ENCODE measurements around the gene LMNA. TPM values are rescaled to one million over a fixed set of nuclear protein-coding genes. Genes with fewer than 3 reads are reported as not detected.
"Not testable (repeated sequence)": the region's sequence is repeated elsewhere in the genome, so short reads cannot be mapped to it uniquely, and the experiment has no call there.

The LMNA gene
- total RNA-seq, 4 donors from 2014 or later: 143 to 244 (median 220) TPM

DNA sequence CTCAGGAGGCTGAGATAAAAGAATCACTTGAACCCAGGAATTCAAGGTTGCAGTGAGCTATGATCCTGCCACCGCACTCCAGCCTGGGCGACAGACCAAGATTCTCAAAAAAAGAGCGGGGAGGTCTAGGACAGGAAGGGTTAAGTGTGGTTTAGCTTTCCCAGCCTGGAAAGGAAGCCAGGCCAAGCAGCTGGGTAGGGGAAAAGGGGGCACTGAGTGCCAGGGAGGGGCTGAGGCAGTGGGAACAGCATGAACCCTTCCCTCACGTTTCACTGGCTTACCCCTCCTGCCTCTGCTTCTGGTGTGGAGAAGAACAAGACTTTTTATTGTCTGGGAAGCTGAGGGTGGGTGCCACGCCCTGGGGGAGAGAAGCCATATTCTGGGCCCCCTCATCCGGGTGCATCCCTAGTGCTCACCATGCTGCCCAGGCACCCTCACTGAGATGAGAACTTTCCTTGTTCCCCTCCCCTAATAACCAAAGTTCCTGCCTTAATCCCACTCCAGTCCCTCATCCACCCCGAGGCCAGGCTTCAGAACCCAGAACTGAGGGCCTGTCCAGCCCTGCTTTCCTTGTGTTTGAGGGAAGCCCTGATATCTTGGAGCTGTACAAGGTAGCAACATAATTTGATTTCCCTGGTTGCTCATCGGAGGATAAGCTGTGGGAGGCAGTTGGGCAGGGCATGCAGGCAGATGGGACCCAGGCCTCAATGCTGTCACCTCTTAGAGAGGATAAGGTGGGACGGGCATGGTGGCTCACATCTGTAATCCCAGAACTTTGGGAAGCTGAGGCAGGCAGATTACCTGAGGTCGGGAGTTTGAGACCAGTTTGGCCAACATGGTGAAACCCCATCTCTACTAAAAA is 2.0 kb upstream of the LMNA start:
- Histone ChIP-seq H3K27ac (peak overlapping the region; percentile 98 to 99 (median 98)), H3K36me3 (no peaks in the 10 kb centered on the region), H3K9me3 (no peaks in the 10 kb centered on the region), H3K27me3 (no peaks in the 10 kb centered on the region), H3K4me1 (peaks cover 55 to 59% of the 10 kb centered on the region in 2 donors), H3K4me3 (no peak overlapping the region)
- DNase-seq (no peak), ATAC-seq (no peak)
- intact Hi-C loops (cut with DNase I; ENCODE audit: low total_unique reads): no loop called here
- in situ Hi-C loops (cut with MboI; ENCODE audit: low sequenced_read_pairs in 4 of 4): loop anchor here in 1 of 4 donors (25.0 kb wide), 1 partner anchor 375 kb away; no protein-coding TSS in a partner anchor
- TF ChIP-seq, protein P1, sequence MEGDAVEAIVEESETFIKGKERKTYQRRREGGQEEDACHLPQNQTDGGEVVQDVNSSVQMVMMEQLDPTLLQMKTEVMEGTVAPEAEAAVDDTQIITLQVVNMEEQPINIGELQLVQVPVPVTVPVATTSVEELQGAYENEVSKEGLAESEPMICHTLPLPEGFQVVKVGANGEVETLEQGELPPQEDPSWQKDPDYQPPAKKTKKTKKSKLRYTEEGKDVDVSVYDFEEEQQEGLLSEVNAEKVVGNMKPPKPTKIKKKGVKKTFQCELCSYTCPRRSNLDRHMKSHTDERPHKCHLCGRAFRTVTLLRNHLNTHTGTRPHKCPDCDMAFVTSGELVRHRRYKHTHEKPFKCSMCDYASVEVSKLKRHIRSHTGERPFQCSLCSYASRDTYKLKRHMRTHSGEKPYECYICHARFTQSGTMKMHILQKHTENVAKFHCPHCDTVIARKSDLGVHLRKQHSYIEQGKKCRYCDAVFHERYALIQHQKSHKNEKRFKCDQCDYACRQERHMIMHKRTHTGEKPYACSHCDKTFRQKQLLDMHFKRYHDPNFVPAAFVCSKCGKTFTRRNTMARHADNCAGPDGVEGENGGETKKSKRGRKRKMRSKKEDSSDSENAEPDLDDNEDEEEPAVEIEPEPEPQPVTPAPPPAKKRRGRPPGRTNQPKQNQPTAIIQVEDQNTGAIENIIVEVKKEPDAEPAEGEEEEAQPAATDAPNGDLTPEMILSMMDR (IDR thresholded peaks at IDR 0.05 in 4 of 5, conservative IDR thresholded peaks at IDR 0.05 in 1 of 5): no peak
- TF ChIP-seq POLR2A (IDR thresholded peaks at IDR 0.05): no peak

DNA sequence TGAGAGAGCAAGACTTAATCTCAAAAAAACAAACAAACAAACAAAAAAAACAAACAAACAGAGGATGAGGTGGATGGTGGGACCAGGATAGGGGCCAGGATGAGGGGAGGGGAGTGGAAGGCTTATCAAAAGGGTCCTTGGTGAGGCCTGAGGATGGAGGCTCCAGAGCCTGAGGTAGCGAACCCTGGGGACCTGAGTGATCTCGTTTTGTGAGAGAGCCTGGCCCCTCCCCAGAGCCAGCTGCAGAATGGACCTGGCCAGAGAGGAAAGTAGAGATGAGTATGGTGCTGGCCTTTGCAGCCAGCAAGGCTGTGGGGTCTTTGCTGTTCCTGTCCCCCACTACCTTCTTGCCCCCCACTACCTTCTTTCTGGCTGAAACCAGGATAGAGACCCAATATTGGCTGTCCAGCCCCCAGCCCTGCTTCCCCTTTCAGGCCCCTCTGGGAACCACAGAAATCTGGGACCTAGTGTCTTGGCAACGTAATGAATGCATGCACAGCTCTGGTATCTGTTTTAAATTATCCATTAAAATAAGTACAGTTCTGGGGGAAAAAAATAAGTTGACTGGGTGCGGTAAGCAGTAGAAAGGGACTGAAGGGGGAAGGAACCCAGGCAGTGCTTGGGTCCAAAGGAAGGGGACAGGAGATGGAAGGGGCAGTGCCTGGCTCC is 1.1 kb upstream of the LMNA start:
- Histone ChIP-seq H3K9me3 (no peaks in the 10 kb centered on the region), H3K4me1 (peaks cover 57 to 59% of the 10 kb centered on the region in 2 donors), H3K4me3 (peak overlapping the region in 1 of 4 donors; percentile 100), H3K27ac (peak overlapping the region; percentile 98 to 99 (median 98)), H3K27me3 (no peaks in the 10 kb centered on the region), H3K36me3 (no peaks in the 10 kb centered on the region)
- TF ChIP-seq POLR2A (IDR thresholded peaks at IDR 0.05): no peak
- TF ChIP-seq, protein P1 (IDR thresholded peaks at IDR 0.05 in 4 of 5, conservative IDR thresholded peaks at IDR 0.05 in 1 of 5): no peak
- DNase-seq (peak in 1 of 2 donors; percentile 42), ATAC-seq (no peak)
- in situ Hi-C loops (cut with MboI; ENCODE audit: low sequenced_read_pairs in 4 of 4): loop anchor here in 1 of 4 donors (25.0 kb wide), 1 partner anchor 374 kb away; no protein-coding TSS in a partner anchor
- intact Hi-C loops (cut with DNase I; ENCODE audit: low total_unique reads): no loop called here

DNA sequence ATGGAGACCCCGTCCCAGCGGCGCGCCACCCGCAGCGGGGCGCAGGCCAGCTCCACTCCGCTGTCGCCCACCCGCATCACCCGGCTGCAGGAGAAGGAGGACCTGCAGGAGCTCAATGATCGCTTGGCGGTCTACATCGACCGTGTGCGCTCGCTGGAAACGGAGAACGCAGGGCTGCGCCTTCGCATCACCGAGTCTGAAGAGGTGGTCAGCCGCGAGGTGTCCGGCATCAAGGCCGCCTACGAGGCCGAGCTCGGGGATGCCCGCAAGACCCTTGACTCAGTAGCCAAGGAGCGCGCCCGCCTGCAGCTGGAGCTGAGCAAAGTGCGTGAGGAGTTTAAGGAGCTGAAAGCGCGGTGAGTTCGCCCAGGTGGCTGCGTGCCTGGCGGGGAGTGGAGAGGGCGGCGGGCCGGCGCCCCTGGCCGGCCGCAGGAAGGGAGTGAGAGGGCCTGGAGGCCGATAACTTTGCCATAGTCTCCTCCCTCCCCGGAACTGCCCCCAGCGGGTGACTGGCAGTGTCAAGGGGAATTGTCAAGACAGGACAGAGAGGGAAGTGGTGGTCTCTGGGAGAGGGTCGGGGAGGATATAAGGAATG is 505 bp downstream of the LMNA start:
- ATAC-seq (peak; percentile 15 to 41), DNase-seq (peak in 1 of 2 donors; percentile 49)
- Histone ChIP-seq H3K9me3 (no peaks in the 10 kb centered on the region), H3K27ac (peak overlapping the region; percentile 98 to 99 (median 98)), H3K27me3 (no peaks in the 10 kb centered on the region), H3K36me3 (no peaks in the 10 kb centered on the region), H3K4me3 (peak overlapping the region; percentile 94 to 100 (median 96)), H3K4me1 (peaks cover 62% of the 10 kb centered on the region in 2 donors)
- TF ChIP-seq, protein P1 (IDR thresholded peaks at IDR 0.05 in 4 of 5, conservative IDR thresholded peaks at IDR 0.05 in 1 of 5): no peak
- peak in 1 of 2 donors; percentile 6 for TF ChIP-seq POLR2A (IDR thresholded peaks at IDR 0.05)
- intact Hi-C loops (cut with DNase I; ENCODE audit: low total_unique reads) (loop anchor here (1.0 kb wide), 1 partner anchor 9 kb away; no protein-coding TSS in a partner anchor), in situ Hi-C loops (cut with MboI; ENCODE audit: low sequenced_read_pairs in 4 of 4) (loop anchor here in 1 of 4 donors (25.0 kb wide), 1 partner anchor 372 kb away; no protein-coding TSS in a partner anchor)

DNA sequence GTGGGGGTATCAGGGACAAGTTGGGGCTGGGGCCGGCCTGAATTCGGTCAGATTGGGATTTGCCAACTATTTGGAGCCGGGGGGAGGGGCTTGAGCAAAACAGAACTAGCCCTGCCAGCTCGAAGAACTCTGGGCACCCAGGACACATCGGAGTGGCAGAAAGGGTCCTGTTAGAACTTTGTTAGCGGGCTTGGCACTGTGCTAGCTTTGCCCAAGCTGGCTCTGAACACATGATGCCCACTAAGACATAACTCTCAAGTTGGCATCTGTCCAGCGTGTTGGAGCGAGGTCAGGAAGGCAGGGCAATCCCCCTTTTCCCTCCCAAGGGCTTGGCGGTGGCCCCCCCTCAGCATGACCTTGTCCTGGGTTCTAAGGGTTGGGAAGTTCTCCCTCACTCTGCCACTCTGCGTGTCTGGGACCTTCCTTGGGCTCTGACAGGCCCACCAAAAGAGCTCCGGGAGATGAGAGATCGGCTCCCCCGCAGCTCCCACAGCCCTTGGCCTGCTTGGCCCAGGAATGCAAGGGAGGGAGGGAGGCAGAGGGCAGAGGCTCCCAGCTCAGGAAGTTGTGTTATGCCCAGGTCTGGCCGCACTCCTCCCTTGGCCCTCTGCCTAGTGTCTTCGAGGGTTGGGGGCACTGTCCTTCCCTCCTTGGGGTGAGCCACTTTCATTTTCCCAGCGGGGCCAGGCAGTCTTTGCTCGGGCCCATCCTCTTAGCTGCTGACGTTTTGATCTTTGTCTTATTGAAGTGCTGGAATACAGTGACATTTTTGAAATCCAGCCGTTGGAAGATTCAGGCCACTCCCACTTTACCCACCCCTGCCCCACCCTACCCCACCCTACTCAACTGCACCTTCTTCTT is 1.2 kb downstream of the LMNA start:
- H3K36me3 ChIP-seq: no peaks in the 10 kb centered on the region
- TF ChIP-seq, protein P1 (IDR thresholded peaks at IDR 0.05 in 4 of 5, conservative IDR thresholded peaks at IDR 0.05 in 1 of 5): no peak
- peak; percentile 32 to 56 for TF ChIP-seq POLR2A (IDR thresholded peaks at IDR 0.05)
- peak overlapping the region; percentile 94 to 100 (median 96) for H3K4me3 ChIP-seq
- in situ Hi-C loops (cut with MboI; ENCODE audit: low sequenced_read_pairs in 4 of 4): loop anchor here in 1 of 4 donors (25.0 kb wide), 1 partner anchor 372 kb away; no protein-coding TSS in a partner anchor
- no peaks in the 10 kb centered on the region for H3K9me3 ChIP-seq
- intact Hi-C loops (cut with DNase I; ENCODE audit: low total_unique reads): loop anchor here (1.0 kb wide), 1 partner anchor 9 kb away; no protein-coding TSS in a partner anchor
- DNase-seq (peak in 1 of 2 donors; percentile 79), ATAC-seq (peak; percentile 22)
- H3K27ac ChIP-seq: peak overlapping the region; percentile 98 to 99 (median 98)
- peaks cover 69 to 70% of the 10 kb centered on the region in 2 donors for H3K4me1 ChIP-seq
- H3K27me3 ChIP-seq: no peaks in the 10 kb centered on the region

DNA sequence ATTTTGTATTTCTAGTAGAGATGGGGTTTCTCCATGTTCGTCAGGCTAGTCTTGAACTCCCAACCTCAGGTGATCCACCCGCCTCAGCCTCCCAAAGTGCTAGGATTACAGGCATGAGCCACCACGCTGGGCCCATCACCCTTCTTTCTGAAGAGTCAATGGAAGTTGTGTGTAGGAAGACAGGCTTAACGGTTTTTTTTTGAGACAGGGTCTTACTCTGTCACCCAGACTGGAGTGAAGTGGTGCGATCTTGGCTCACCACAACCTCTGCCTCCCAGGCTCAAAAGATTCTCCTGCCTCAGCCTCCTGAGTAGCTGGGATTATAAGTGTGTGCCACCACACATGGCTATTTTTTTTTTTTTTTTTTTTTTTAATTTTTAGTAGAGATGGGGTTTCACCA is 2.2 kb downstream of the LMNA start:
- in situ Hi-C loops (cut with MboI; ENCODE audit: low sequenced_read_pairs in 4 of 4): loop anchor here in 1 of 4 donors (25.0 kb wide), 1 partner anchor 371 kb away; no protein-coding TSS in a partner anchor
- DNase-seq; ATAC-seq; H3K36me3 ChIP-seq; intact Hi-C loops (cut with DNase I; ENCODE audit: low total_unique reads); H3K27me3 ChIP-seq; H3K9me3 ChIP-seq: not testable (repeated sequence)
- H3K4me3 ChIP-seq: peak overlapping the region; percentile 94 to 100 (median 96)
- peak overlapping the region; percentile 98 to 99 (median 98) for H3K27ac ChIP-seq
- H3K4me1 ChIP-seq: peaks cover 76 to 79% of the 10 kb centered on the region in 2 donors

All from gastrocnemius medialis (tissue), 4 donors.